Small intestine (tissue), 7 donors: ENCODE results near the gene GSAP. TPM values are rescaled to one million over a fixed set of nuclear protein-coding genes. Genes with fewer than 3 reads are reported as not detected.

ENCODE experiments used
- DNase-seq, 2 donors: peaks; one replicate each; pipeline versions ENCODE4 v3.0.0 to v3.0.0-alpha.2; 2013
- FAIRE-seq: peaks from 2 replicates; lab custom pipeline; 2012; peaks lifted over from hg19 to GRCh38; lab: Jason Lieb, UNC
- H3K27ac ChIP-seq, 3 donors: one replicate each; pipeline ENCODE4 v1.5.1; 2013; ENCODE audit warnings: low read length in 2 of 3, mild to moderate bottlenecking in 2 of 3, control low read depth in 1 of 3, inconsistent platforms in 1 of 3, low read depth in 1 of 3, moderate library complexity in 1 of 3
- H3K27me3 ChIP-seq, 3 donors: one replicate each; pipeline ENCODE4 v1.6.1; 2013; ENCODE audit warnings: low read length in 3 of 3, inconsistent platforms in 1 of 3; ENCODE audit not compliant: control insufficient read depth in 3 of 3, insufficient read depth in 3 of 3
- H3K36me3 ChIP-seq, 3 donors: one replicate each; pipeline ENCODE4 v1.6.1; 2013; ENCODE audit warnings: low read length in 3 of 3, inconsistent platforms in 1 of 3, low read depth in 1 of 3, mild to moderate bottlenecking in 1 of 3, moderate library complexity in 1 of 3; ENCODE audit not compliant: control insufficient read depth in 3 of 3, insufficient read depth in 2 of 3
- H3K4me1 ChIP-seq, 3 donors: one replicate each; pipeline ENCODE4 v1.6.1; 2013; ENCODE audit warnings: low read length in 2 of 3, inconsistent platforms in 1 of 3, low read depth in 1 of 3, mild to moderate bottlenecking in 1 of 3, moderate library complexity in 1 of 3; ENCODE audit not compliant: control insufficient read depth in 3 of 3, insufficient read depth in 2 of 3
- H3K4me3 ChIP-seq, 3 donors: one replicate each; pipeline ENCODE4 v1.5.1; 2013; ENCODE audit warnings: low read length in 3 of 3, control low read depth in 1 of 3, inconsistent platforms in 1 of 3, low read depth in 1 of 3, mild to moderate bottlenecking in 1 of 3, moderate library complexity in 1 of 3
- H3K9me3 ChIP-seq, 2 donors: one replicate each; pipeline ENCODE4 v1.6.1; 2013; ENCODE audit warnings: low read depth in 1 of 2, low read length in 1 of 2; ENCODE audit not compliant: control insufficient read depth in 2 of 2, insufficient read depth in 1 of 2
- WGBS, 3 donors: extraction: QIAGEN DNeasy Blood & Tissue Kit; methylation state at CpG; one replicate each; pipeline ENCODE4 v1.1.7; 2013; 5-methylcytosine and 5-hydroxymethylcytosine counted together
- polyA plus RNA-seq, 4 donors: library from polyadenylated mRNA; stranded (reverse) in 3 of 4; unstranded in 1 of 4; fragments of 200-250 nt in 3 of 4; fragments of 120-200 nt in 1 of 4; gene quantifications; one replicate each; pipeline versions ENCODE4 v1.2.1 to v1.2.3, GENCODE V29; 2013
- donor health status: healthy with polysubstance abuse.
- donor health status: control.
- donor health status: control.
- donor health status: Bipolar disorder and iron deficiency.
- donor health status: healthy.

Gene GSAP
- polyA plus RNA-seq, 4 donors = 3.0 to 12.3 (median 4.9) TPM

DNA sequence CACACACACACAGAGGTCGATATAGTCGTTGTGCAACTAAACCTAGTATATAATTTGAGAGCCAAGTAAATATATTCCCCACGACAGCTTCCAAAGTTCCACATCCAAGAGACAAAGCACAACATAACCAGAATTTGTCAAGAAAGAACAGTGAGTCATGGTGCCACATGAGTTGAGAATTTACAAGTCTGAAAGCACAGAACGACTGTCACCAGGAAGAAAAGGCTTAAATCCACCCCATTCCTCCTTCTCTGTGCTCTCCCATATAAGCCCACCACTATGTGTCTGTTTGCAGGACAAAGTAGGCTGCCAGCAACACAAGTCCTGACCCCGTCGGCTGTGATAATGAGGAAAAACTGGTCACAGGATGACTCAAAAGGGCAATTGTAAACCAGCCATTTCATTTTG is 32.8 kb downstream of the GSAP start:
- Histone ChIP-seq H3K4me3 (no peak overlapping the region), H3K27me3 (no peaks in the 10 kb centered on the region), H3K9me3 (no peaks in the 10 kb centered on the region), H3K27ac (no peak overlapping the region), H3K4me1 (no peaks in the 10 kb centered on the region), H3K36me3 (peaks cover 0 to 7% (median 0%) of the 10 kb centered on the region in 3 donors)
- DNase-seq (no peak), FAIRE-seq (no peak)
- 79 to 90% (median 84%) methylated on average over 6 of the region's 6 CpGs for WGBS, 3 donors

DNA sequence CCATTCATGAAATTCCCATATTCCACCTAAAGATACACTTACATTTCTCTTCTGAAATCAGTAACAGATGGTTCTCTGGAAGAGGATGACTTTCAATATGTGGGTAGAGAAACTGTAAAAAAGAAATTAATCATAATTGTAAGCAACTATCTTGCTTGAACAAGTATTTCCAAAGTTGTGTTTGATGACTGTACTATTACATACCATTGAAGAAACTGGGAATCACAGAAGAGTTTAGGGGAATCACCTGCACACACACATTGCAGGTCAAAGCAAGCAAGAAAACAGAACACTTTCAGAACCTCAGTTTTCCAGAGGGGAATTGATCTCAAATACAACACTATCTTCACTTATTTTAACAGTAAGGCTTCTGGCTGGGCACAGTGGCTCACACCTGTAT is 33.6 kb downstream of the GSAP start:
- no peaks in the 10 kb centered on the region for H3K27me3 ChIP-seq
- H3K27ac ChIP-seq = no peak overlapping the region
- H3K36me3 ChIP-seq = peaks cover 0 to 7% (median 0%) of the 10 kb centered on the region in 3 donors
- FAIRE-seq = no peak
- no peaks in the 10 kb centered on the region for H3K4me1 ChIP-seq
- H3K4me3 ChIP-seq = no peak overlapping the region
- DNase-seq = no peak
- no peaks in the 10 kb centered on the region for H3K9me3 ChIP-seq

DNA sequence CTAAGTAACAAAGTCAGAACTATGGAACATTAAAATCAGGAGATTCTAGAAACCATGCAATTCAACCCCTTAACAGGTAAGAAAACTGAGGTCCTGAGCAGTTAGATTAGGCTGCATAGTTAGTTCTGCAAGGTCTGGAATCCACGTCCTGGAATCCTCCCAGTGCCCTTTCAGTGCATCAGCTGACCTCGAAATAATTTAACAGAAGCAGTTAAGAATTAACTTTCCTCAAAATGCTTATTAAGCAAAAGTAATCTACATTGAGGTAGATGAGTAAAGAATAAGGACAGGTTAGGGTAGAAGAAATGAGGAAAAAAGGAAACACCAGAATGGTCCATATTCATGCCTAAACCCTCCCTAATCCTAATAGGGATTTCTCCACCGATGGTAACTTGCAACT is 37.6 kb downstream of the GSAP start:
- no peak for DNase-seq

DNA sequence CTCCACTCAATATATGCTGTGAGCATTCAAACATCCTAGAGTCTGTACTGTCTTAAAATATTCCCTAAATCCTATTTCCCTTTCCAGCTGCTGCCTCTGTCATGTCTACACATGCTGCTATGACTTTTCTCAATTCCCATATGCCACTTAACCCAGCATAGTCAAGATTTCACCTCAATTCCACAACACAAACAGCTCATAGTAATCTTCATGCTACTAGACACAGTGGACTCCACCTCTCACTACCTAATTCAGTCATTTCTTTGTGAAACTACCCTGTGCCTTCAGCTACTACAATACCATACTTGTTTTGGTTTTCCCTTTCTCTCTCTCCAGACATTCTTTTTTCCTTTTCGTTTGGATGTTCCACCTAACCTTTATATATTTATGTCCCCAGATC is 45.5 kb downstream of the GSAP start:
- Histone ChIP-seq H3K36me3 (peaks cover 0 to 3% (median 2%) of the 10 kb centered on the region in 3 donors), H3K4me1 (no peaks in the 10 kb centered on the region), H3K9me3 (no peaks in the 10 kb centered on the region), H3K4me3 (no peak overlapping the region), H3K27ac (no peak overlapping the region), H3K27me3 (no peaks in the 10 kb centered on the region)
- FAIRE-seq = no peak
- DNase-seq = no peak
- WGBS, 3 donors = 62 to 89% (median 67%) methylated on average over 1 of the region's 1 CpG

More for the DNA sequence above, 37.6 kb downstream of the GSAP start:
- WGBS, 3 donors = 84 to 87% (median 87%) methylated on average over 3 of the region's 3 CpGs
- H3K4me1 ChIP-seq = no peaks in the 10 kb centered on the region
- peaks cover 0 to 11% (median 2%) of the 10 kb centered on the region in 3 donors for H3K36me3 ChIP-seq
- no peaks in the 10 kb centered on the region for H3K9me3 ChIP-seq
- FAIRE-seq = no peak
- H3K4me3 ChIP-seq = no peak overlapping the region
- H3K27ac ChIP-seq = no peak overlapping the region
- H3K27me3 ChIP-seq = no peaks in the 10 kb centered on the region

DNA sequence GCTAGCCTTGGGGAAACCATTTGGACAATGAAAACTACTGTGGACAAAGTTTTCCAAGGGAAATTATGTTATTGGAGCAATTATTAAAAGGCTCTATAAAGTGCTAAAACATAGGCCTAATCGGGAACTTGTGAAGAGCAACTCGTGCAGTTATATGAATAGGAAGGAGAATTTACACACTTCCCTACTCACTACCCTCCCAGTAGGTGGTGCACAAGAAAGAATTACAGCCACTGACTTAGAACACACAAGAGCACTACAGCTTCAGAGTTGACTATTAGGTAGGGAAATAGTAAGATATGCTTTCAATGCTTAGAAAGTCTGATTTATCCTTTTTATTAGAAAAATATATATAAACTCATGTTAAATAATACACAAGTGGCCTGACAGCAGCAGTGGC is 47.2 kb downstream of the GSAP start:
- 61 to 69% (median 65%) methylated on average over 2 of the region's 2 CpGs for WGBS, 3 donors
- Histone ChIP-seq H3K4me3 (no peak overlapping the region), H3K27ac (no peak overlapping the region), H3K9me3 (no peaks in the 10 kb centered on the region), H3K36me3 (peaks cover 0 to 2% (median 0%) of the 10 kb centered on the region in 3 donors), H3K4me1 (no peaks in the 10 kb centered on the region), H3K27me3 (no peaks in the 10 kb centered on the region)
- DNase-seq (peak in 1 of 2 donors; percentile 17), FAIRE-seq (no peak)

DNA sequence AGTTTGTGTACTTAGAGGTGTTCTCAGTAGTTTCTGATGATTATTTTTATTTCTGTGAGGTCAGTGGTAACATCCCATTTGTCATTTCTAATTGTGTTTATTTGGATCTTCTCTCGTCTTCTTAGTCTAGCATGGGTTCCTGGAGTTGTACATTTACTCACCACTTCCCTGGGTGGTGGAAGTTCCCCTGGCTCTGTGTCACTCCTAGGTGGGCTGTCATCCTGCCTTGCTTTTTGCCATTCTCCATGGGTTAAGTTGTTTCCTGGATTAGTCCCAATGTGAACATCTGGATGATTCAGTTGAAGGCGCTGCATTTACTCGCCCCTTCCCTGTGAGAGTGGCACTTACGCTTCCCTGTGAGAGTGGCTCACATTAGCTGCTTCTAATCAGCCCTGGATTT is 48.2 kb downstream of the GSAP start:
- 92 to 99% (median 98%) methylated on average over 4 of the region's 4 CpGs for WGBS, 3 donors
- no peak for DNase-seq
- Histone ChIP-seq H3K4me3 (no peak overlapping the region), H3K4me1 (no peaks in the 10 kb centered on the region), H3K36me3 (peaks cover 0 to 2% (median 0%) of the 10 kb centered on the region in 3 donors), H3K9me3 (no peaks in the 10 kb centered on the region), H3K27me3 (no peaks in the 10 kb centered on the region), H3K27ac (no peak overlapping the region)
- FAIRE-seq = no peak

DNA sequence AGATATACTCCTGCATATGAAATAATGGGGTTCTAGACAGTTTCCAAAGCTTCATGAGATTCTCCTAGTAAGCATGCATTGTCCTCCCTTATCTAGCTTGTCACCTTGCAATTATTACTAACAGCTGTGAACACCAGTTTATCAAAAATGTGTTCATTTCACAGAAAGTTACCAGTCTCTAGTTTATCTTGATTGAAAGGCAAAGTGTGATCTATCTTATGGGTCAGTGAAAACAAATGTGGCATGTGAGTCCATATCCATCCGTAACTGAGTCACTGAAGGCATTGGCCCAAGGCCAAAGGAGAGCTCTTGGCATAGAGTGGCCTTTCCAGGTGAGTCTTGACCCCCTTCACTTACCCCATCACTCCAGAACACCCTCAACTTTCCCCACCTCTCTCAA is 53.2 kb downstream of the GSAP start:
- no peak overlapping the region for H3K27ac ChIP-seq
- no peaks in the 10 kb centered on the region for H3K36me3 ChIP-seq
- FAIRE-seq (no peak), DNase-seq (no peak)
- 67 to 77% (median 73%) methylated on average over 1 of the region's 1 CpG for WGBS, 3 donors
- no peaks in the 10 kb centered on the region for H3K9me3 ChIP-seq
- no peaks in the 10 kb centered on the region for H3K27me3 ChIP-seq
- peaks cover 0 to 9% (median 7%) of the 10 kb centered on the region in 3 donors for H3K4me1 ChIP-seq
- H3K4me3 ChIP-seq = no peak overlapping the region

GRCh38 chr7:77360969-77361368 is 55.2 kb downstream of the GSAP start:
- Histone ChIP-seq H3K4me3 (no peak overlapping the region), H3K27ac (no peak overlapping the region), H3K4me1 (peaks cover 0 to 9% (median 7%) of the 10 kb centered on the region in 3 donors), H3K27me3 (no peaks in the 10 kb centered on the region), H3K9me3 (no peaks in the 10 kb centered on the region), H3K36me3 (no peaks in the 10 kb centered on the region)
- WGBS, 3 donors = 89 to 97% (median 95%) methylated on average over 3 of the region's 3 CpGs
- FAIRE-seq = no peak
- DNase-seq = no peak

DNA sequence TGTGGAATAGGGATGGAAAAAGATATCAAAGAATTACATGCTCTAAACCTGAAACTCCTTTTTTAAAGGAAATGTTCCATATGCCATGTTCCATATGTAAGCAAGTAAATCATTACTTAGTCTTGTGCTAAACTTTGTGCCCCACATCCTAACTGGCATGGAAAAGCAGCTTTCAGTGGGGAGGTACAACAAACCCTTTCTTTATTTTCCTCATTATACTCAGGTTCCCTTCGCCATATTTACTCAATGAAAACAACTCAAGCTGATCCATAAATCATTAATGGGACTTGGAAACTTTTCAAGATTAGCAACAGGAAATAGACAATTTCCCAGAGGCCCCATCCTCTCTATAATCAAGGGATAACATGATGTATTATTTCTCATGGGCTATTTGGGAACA is 56.0 kb downstream of the GSAP start:
- H3K27me3 ChIP-seq = no peaks in the 10 kb centered on the region
- no peak for FAIRE-seq
- peaks cover 0 to 9% (median 7%) of the 10 kb centered on the region in 3 donors for H3K4me1 ChIP-seq
- H3K9me3 ChIP-seq = no peaks in the 10 kb centered on the region
- DNase-seq = peak; percentile 47 to 48
- H3K4me3 ChIP-seq = no peak overlapping the region
- 13 to 44% (median 20%) methylated on average over 1 of the region's 1 CpG for WGBS, 3 donors
- peaks cover 0 to 1% (median under 1%) of the 10 kb centered on the region in 3 donors for H3K36me3 ChIP-seq
- H3K27ac ChIP-seq = peak overlapping the region in 2 of 3 donors; percentile 1 to 24
